HepG2 (cell line): ENCODE results near the gene ARHGAP15. TPM values are rescaled to one million over a fixed set of nuclear protein-coding genes. Genes with fewer than 3 reads are reported as not detected.

Experiments used
- ATAC-seq: fragments of 200-7000 bp; cut with Tn5 transposase; 3 replicates; pipeline ENCODE4 v1.9.1; 2020; ENCODE audit warnings: mild to moderate bottlenecking, moderate library complexity
- BruUV-seq: library from RNA; stranded (reverse); fragments of 400-500 nt; replicated peaks from 2 replicates; lab custom pipeline; 2021; lab: Mats Ljungman, UMichigan
- CTCF ChIA-PET: fragments of 300-600 bp; formaldehyde crosslinking; extraction: SDS; loops from one replicate; lab custom pipeline; 2021; ENCODE audit warnings: low total read pairs, inconsistent platforms, low intra/inter-chr PET ratio; lab: Yijun Ruan, JAX
- POLR2A ChIA-PET: fragments of 350-600 bp; sonication (Branson Sonifier 250); formaldehyde crosslinking; loops from one replicate; lab custom pipeline; 2020; ENCODE audit warnings: antibody characterized with exemption, inconsistent platforms; lab: Yijun Ruan, JAX
- DNase-seq: peaks from one replicate; pipeline ENCODE4 v3.0.0-alpha.2; 2015; ENCODE audit warnings: low spot score
- FAIRE-seq: peaks from 3 replicates; lab custom pipeline; 2011; peaks lifted over from hg19 to GRCh38; lab: Jason Lieb, UNC
- H2AFZ ChIP-seq: one replicate; pipeline ENCODE4 v1.6.1; 2011; ENCODE audit warnings: low read length, inconsistent platforms
- H3K27ac ChIP-seq: fragments of 300-600 bp; 3 replicates; pipeline ENCODE4 v1.8.0; 2011; ENCODE audit warnings: mixed run types, mild to moderate bottlenecking, mixed read lengths, low read length, inconsistent platforms; ENCODE audit not compliant: insufficient read depth; ENCODE audit errors: extremely low read length
- H3K27me3 ChIP-seq, 2 experiments: fragments of 200-600 bp in 1 of 2; 2 replicates in 1 of 2; 3 replicates in 1 of 2; pipeline versions ENCODE4 v1.6.0 to v1.8.0; 2011; ENCODE audit warnings: low read length in 2 of 2, mild to moderate bottlenecking in 2 of 2, moderate library complexity in 2 of 2, inconsistent platforms in 1 of 2; ENCODE audit not compliant: insufficient read depth in 2 of 2, control insufficient read depth in 1 of 2
- H3K36me3 ChIP-seq, 2 experiments: fragments of 200-600 bp in 1 of 2; replicated peaks in 1 of 2; 2 replicates in 1 of 2; 3 replicates in 1 of 2; pipeline versions ENCODE4 v1.5.1 to v1.8.0; 2011; ENCODE audit warnings: low read length in 2 of 2, inconsistent platforms in 1 of 2; ENCODE audit not compliant: insufficient read depth in 2 of 2, control insufficient read depth in 1 of 2
- H3K4me1 ChIP-seq: 2 replicates; pipeline ENCODE4 v1.5.1; 2012; ENCODE audit warnings: low read length, inconsistent platforms; ENCODE audit not compliant: insufficient read depth
- H3K4me2 ChIP-seq: 2 replicates; pipeline ENCODE4 v1.6.0; 2011; ENCODE audit warnings: low read depth, low read length, inconsistent platforms
- H3K4me3 ChIP-seq, 3 experiments: fragments of 200-600 bp in 1 of 3; sonication (generic), shearing (Covaris generic) in 1 of 3; replicated peaks in 1 of 3; 2 replicates each; pipeline ENCODE4 v1.5.1; 2011 to 2016; ENCODE audit warnings: low read length in 3 of 3, inconsistent platforms in 2 of 3, low read depth in 2 of 3, mild to moderate bottlenecking in 2 of 3, control low read depth in 1 of 3, mixed read lengths in 1 of 3; ENCODE audit not compliant: insufficient read depth in 1 of 3
- H3K79me2 ChIP-seq: one replicate; pipeline ENCODE4 v1.6.1; 2011; ENCODE audit warnings: low read length, inconsistent platforms; ENCODE audit not compliant: insufficient read depth
- H3K9ac ChIP-seq: 2 replicates; pipeline ENCODE4 v1.6.0; 2011; ENCODE audit warnings: mild to moderate bottlenecking, low read depth, low read length, inconsistent platforms; ENCODE audit not compliant: insufficient read depth
- H3K9me3 ChIP-seq: 2 replicates; pipeline ENCODE4 v1.5.1; 2012; ENCODE audit warnings: mild to moderate bottlenecking, low read length
- H4K20me1 ChIP-seq: 2 replicates; pipeline ENCODE4 v1.6.0; 2011; ENCODE audit warnings: inconsistent platforms, mild to moderate bottlenecking, low read length, moderate library complexity; ENCODE audit not compliant: insufficient read depth
- ATF3 ChIP-seq: sonication (generic); formaldehyde crosslinking; IDR thresholded peaks from 2 replicates; pipeline ENCODE4 v1.4.0; 2020; ENCODE audit warnings: missing genetic modification reagents
- ATF4 ChIP-seq, 2 experiments: fragments of 450-650 bp in 1 of 2; sonication (generic) in 1 of 2; formaldehyde crosslinking; IDR thresholded peaks; 2 replicates each; pipeline versions ENCODE4 v1.5.0 to v1.8.0; 2020 to 2022; ENCODE audit warnings: mild to moderate bottlenecking in 1 of 2, missing genetic modification reagents in 1 of 2
- ATRX ChIP-seq: sonication (generic); formaldehyde crosslinking; IDR thresholded peaks from 2 replicates; pipeline ENCODE4 v1.4.0; 2020; ENCODE audit warnings: missing genetic modification reagents, borderline replicate concordance
- BCL6 ChIP-seq: IDR thresholded peaks from 2 replicates; pipeline ENCODE4 v1.6.1; 2016; ENCODE audit warnings: missing genetic modification reagents, missing compliant biosample characterization
- CEBPZ ChIP-seq: IDR thresholded peaks from 2 replicates; pipeline ENCODE4 v1.6.1; 2012; ENCODE audit warnings: low read length, improper control_type of control experiment
- CENPX ChIP-seq: sonication (generic); formaldehyde crosslinking; IDR thresholded peaks from 2 replicates; pipeline ENCODE4 v1.9.0; 2021; ENCODE audit warnings: mild to moderate bottlenecking, missing genetic modification reagents, moderate library complexity
- FLYWCH1 ChIP-seq: sonication (generic); formaldehyde crosslinking; IDR thresholded peaks from 2 replicates; pipeline ENCODE4 v1.8.1; 2023; ENCODE audit warnings: mild to moderate bottlenecking, missing genetic modification reagents
- HNRNPLL ChIP-seq: fragments of 200-400 bp; formaldehyde crosslinking; IDR thresholded peaks from 2 replicates; pipeline ENCODE4 v1.6.1; 2017; ENCODE audit warnings: mild to moderate bottlenecking, low read depth, low read length; ENCODE audit not compliant: poor library complexity, severe bottlenecking
- JUN ChIP-seq: sonication (generic); formaldehyde crosslinking; IDR thresholded peaks from 2 replicates; pipeline ENCODE4 v1.4.0; 2020; ENCODE audit warnings: mild to moderate bottlenecking, missing genetic modification reagents
- SIN3B ChIP-seq: fragments of 150-350 bp; IDR thresholded peaks from 2 replicates; pipeline ENCODE4 v1.6.1; 2014; ENCODE audit warnings: low read length
- SNRNP70 ChIP-seq: fragments of 200-400 bp; formaldehyde crosslinking; IDR thresholded peaks from 2 replicates; pipeline ENCODE4 v1.6.1; 2017; ENCODE audit warnings: mild to moderate bottlenecking, low read depth, low read length, moderate library complexity
- ZBTB20 ChIP-seq: sonication (generic); formaldehyde crosslinking; IDR thresholded peaks from 2 replicates; pipeline ENCODE4 v1.8.1; 2023; ENCODE audit warnings: missing genetic modification reagents, low read depth, mild to moderate bottlenecking, borderline replicate concordance
- ZBTB7A ChIP-seq: sonication (generic); formaldehyde crosslinking; IDR thresholded peaks from 2 replicates; pipeline ENCODE4 v1.8.0; 2022; ENCODE audit warnings: mild to moderate bottlenecking, missing genetic modification reagents
- ZFP36 ChIP-seq: fragments of 150-350 bp; IDR thresholded peaks from 2 replicates; pipeline ENCODE4 v1.6.1; 2018; ENCODE audit warnings: borderline replicate concordance, low read length, low read depth; ENCODE audit not compliant: partially characterized antibody
- ZKSCAN1 ChIP-seq: fragments of 150-350 bp; IDR thresholded peaks from 2 replicates; pipeline ENCODE4 v1.6.1; 2014; ENCODE audit warnings: low read length
- ZNF337 ChIP-seq: sonication (generic); formaldehyde crosslinking; IDR thresholded peaks from 2 replicates; pipeline ENCODE4 v1.5.1; 2020; ENCODE audit warnings: missing genetic modification reagents, low read depth, mild to moderate bottlenecking, borderline replicate concordance
- ZNF44 ChIP-seq: sonication (generic); formaldehyde crosslinking; IDR thresholded peaks from 2 replicates; pipeline ENCODE4 v1.5.1; 2020; ENCODE audit warnings: mild to moderate bottlenecking, missing genetic modification reagents
- ZNF850 ChIP-seq: sonication (generic); formaldehyde crosslinking; conservative IDR thresholded peaks from 2 replicates; pipeline ENCODE4 v1.9.0; 2021; ENCODE audit warnings: mild to moderate bottlenecking, missing genetic modification reagents
- WGBS: methylation state at CpG from one replicate; pipeline ENCODE4 v1.1.6; 2017; ENCODE audit warnings: low lambda C conversion rate; 5-methylcytosine and 5-hydroxymethylcytosine counted together
- in situ Hi-C: cut with HindIII; loops from 2 replicates; pipeline ENCODE4 v1.10.0; 2017; ENCODE audit warnings: low pct_unique_long_range_greater_than_20kb; ENCODE audit not compliant: extremely low pct_ligation_motif_present
- intact Hi-C: fragments of 100-400 bp; cut with micrococcal nuclease; formaldehyde crosslinking; loops from one replicate; pipeline ENCODE4 v1.10.0; 2022; ENCODE audit not compliant: unreplicated experiment
- polyA plus RNA-seq, 8 experiments: library from polyadenylated mRNA; depleted of rRNA in 3 of 8; stranded (reverse) in 7 of 8; unstranded in 1 of 8; fragments of >200 nt; fragmentation: Illumina TruSeq in 4 of 8; extraction: Trizol in 4 of 8; gene quantifications; 2 replicates each; pipeline versions ENCODE4 v1.2.1 to v1.2.3, GENCODE V29; 2011 to 2016; ENCODE audit warnings: low read depth in 4 of 8, missing spikeins in 1 of 8, mixed read lengths in 1 of 8; ENCODE audit not compliant: insufficient read depth in 1 of 8
- total RNA-seq, 5 experiments: library from RNA; depleted of rRNA; stranded (reverse); fragments of >200 nt; fragmentation: Illumina TruSeq; extraction: Trizol; gene quantifications; 2 replicates each; pipeline ENCODE4 v1.2.3, GENCODE V29; 2016; ENCODE audit warnings: low read depth in 1 of 5

ARHGAP15 gene
- total and polyA plus RNA-seq, 2 of the 13 experiments (the other 11 are each of a cell fraction or from before 2014, with no cell fraction given) = 0.04 TPM; not detected in 1

GRCh38 chr2:143501106-143501676 lies 372.0 kb downstream of the ARHGAP15 start:
- POLR2A ChIA-PET = no interaction called here
- TF ChIP-seq ZFP36 = no peak
- no peak for TF ChIP-seq ZNF337 (CRISPR knock-in tag)
- TF ChIP-seq ATF4 (CRISPR knock-in tag; IDR thresholded peaks at IDR 0.05) = no peak
- TF ChIP-seq ATRX = no peak
- TF ChIP-seq ZNF44 (CRISPR knock-in tag) = no peak
- TF ChIP-seq JUN (CRISPR knock-in tag) = no peak
- TF ChIP-seq HNRNPLL = no peak
- TF ChIP-seq CENPX (CRISPR knock-in tag) = no peak
- TF ChIP-seq ZKSCAN1 = no peak
- no peak for TF ChIP-seq SNRNP70
- no peak for TF ChIP-seq BCL6 (CRISPR knock-in tag)
- no peak for TF ChIP-seq ZBTB7A (CRISPR knock-in tag)
- TF ChIP-seq ZBTB20 = no peak
- TF ChIP-seq FLYWCH1 (CRISPR knock-in tag) = no peak
- TF ChIP-seq CEBPZ = no peak
- no peak for TF ChIP-seq ZNF850 (CRISPR knock-in tag)
- no peak for TF ChIP-seq SIN3B
- no peak for TF ChIP-seq ATF3 (CRISPR knock-in tag)

More at GRCh38 chr2:143501106-143501676, 372.0 kb downstream of the ARHGAP15 start:
- Histone ChIP-seq H3K36me3 (no peaks in the 10 kb centered on the region), H3K9ac (no peak overlapping the region), H3K79me2 (no peaks in the 10 kb centered on the region), H3K4me1 (no peaks in the 10 kb centered on the region), H3K27me3 (no peaks in the 10 kb centered on the region), H3K9me3 (no peaks in the 10 kb centered on the region), H3K4me3 (no peak overlapping the region), H3K27ac (no peak overlapping the region), H2AFZ (no peak overlapping the region), H3K4me2 (no peak overlapping the region), H4K20me1 (no peaks in the 10 kb centered on the region)
- DNase-seq (no peak), ATAC-seq (no peak), FAIRE-seq (no peak)
- intact Hi-C loops (no loop called here), in situ Hi-C loops (no loop called here)
- 15% methylated on average over 7 of the region's 7 CpGs for WGBS
- CTCF ChIA-PET = no interaction called here
- BruUV-seq = no TSS peak
